Psoas muscle (tissue), 8 donors: Measurements from ENCODE around the gene GIGYF1. TPM values are rescaled to one million over a fixed set of nuclear protein-coding genes. Genes with fewer than 3 reads are reported as not detected.

Source experiments
- ATAC-seq, 4 donors: fragments of 200-7000 bp; cut with Tn5 transposase; one replicate each; pipeline ENCODE4 v1.9.1; 2020; ENCODE audit warnings: moderate library complexity in 3 of 4, mild to moderate bottlenecking in 2 of 4
- DNase-seq, 2 donors: peaks; one replicate each; pipeline ENCODE4 v3.0.0-alpha.2; 2020
- H3K27ac ChIP-seq: fragments of 200-600 bp; one replicate; pipeline ENCODE4 v1.8.0; 2022
- H3K27me3 ChIP-seq, 3 donors: fragments of 200-600 bp in 1 of 3; one replicate each; pipeline versions ENCODE4 v1.6.1 to v1.8.0; 2013 to 2022; ENCODE audit warnings: low read length in 2 of 3, mild to moderate bottlenecking in 2 of 3, moderate library complexity in 1 of 3; ENCODE audit not compliant: insufficient read depth in 3 of 3
- H3K36me3 ChIP-seq, 2 donors: fragments of 200-600 bp in 1 of 2; one replicate each; pipeline versions ENCODE4 v1.6.1 to v1.8.0; 2013 to 2022; ENCODE audit warnings: low read depth in 1 of 2, mild to moderate bottlenecking in 1 of 2, moderate library complexity in 1 of 2; ENCODE audit not compliant: insufficient read depth in 1 of 2
- H3K4me1 ChIP-seq: fragments of 200-600 bp; one replicate; pipeline ENCODE4 v1.8.0; 2022
- H3K4me3 ChIP-seq: fragments of 200-600 bp; one replicate; pipeline ENCODE4 v1.8.0; 2022; ENCODE audit warnings: mild to moderate bottlenecking
- H3K9me3 ChIP-seq: fragments of 200-600 bp; one replicate; pipeline ENCODE4 v1.8.0; 2022
- CTCF ChIP-seq: fragments of 200-600 bp; IDR thresholded peaks from one replicate; pipeline ENCODE4 v1.8.0; 2022; ENCODE audit warnings: antibody characterized with exemption
- WGBS, 3 donors: extraction: QIAGEN DNeasy Blood & Tissue Kit; methylation state at CpG; one replicate each; pipeline versions ENCODE4 v1.1.6 to v1.1.7; 2013; 5-methylcytosine and 5-hydroxymethylcytosine counted together
- intact Hi-C, 2 donors: fragments of 100-400 bp; cut with DNase I; formaldehyde crosslinking; loops; one replicate each; pipeline versions ENCODE4 v1.11.0 to v1.14.2; 2022
- polyA plus RNA-seq, 3 donors: library from polyadenylated mRNA; stranded (reverse); fragments of 200-250 nt; gene quantifications; one replicate each; pipeline ENCODE4 v1.2.3, GENCODE V29; 2013
- total RNA-seq, 4 donors: library from RNA; stranded (reverse); fragmentation: NEBNext Ultra II Directional in 2 of 4; extraction: Animal tissue kit (Norgen Biotek cat#: 25700) in 2 of 4; gene quantifications; one replicate each; pipeline versions ENCODE4 v1.2.1 to v1.2.4, GENCODE V29; 2021 to 2023
- donor health status: healthy with polysubstance abuse.
- donor health status: DM: no; HTN: no; CAD: no; lungs with moderate emphysema.
- donor health status: Bipolar disorder and iron deficiency.
- donor health status: healthy.
- donor health status: DM: yes; HTN: yes; CAD: no.
- donor health status: DM: no; HTN: no; CAD: no.
- donor health status: DM: no; HTN: no; CAD: no.
- donor health status: DM: yes; HTN: yes; CAD: no.

The GIGYF1 gene
- total and polyA plus RNA-seq, 7 donors = 9.9 to 39.1 (median 18.0) TPM

- peaks cover 3 to 86% of the 10 kb centered on the region in 2 donors for H3K36me3 ChIP-seq
- no peak for DNase-seq
- no peak overlapping the region for H3K4me3 ChIP-seq
- WGBS, 3 donors = 91 to 95% (median 92%) methylated on average over 16 to 17 of the region's 17 CpGs
- intact Hi-C loops = loop anchor here in 1 of 2 donors (5.0 kb wide), 1 partner anchor 108 kb away; no protein-coding TSS in a partner anchor
- no peak overlapping the region for H3K27ac ChIP-seq
- TF ChIP-seq CTCF = no peak
- no peaks in the 10 kb centered on the region for H3K9me3 ChIP-seq
- H3K4me1 ChIP-seq = peaks cover 20% of the 10 kb centered on the region
- no peak for ATAC-seq
- H3K27me3 ChIP-seq = no peaks in the 10 kb centered on the region
Measured at GRCh38 chr7:100685631-100686145, 8.4 kb downstream of the GIGYF1 start.

GRCh38 chr7:100685049-100685605 is 8.9 kb downstream of the GIGYF1 start:
- no peaks in the 10 kb centered on the region for H3K9me3 ChIP-seq
- H3K27ac ChIP-seq = no peak overlapping the region
- no peak overlapping the region for H3K4me3 ChIP-seq
- TF ChIP-seq CTCF = no peak
- WGBS, 3 donors = 89 to 94% (median 89%) methylated on average over 17 to 18 of the region's 18 CpGs
- H3K27me3 ChIP-seq = no peaks in the 10 kb centered on the region
- DNase-seq = no peak
- intact Hi-C loops = loop anchor here in 1 of 2 donors (5.0 kb wide), 1 partner anchor 108 kb away; no protein-coding TSS in a partner anchor
- H3K36me3 ChIP-seq = peaks cover 3 to 92% of the 10 kb centered on the region in 2 donors
- peaks cover 17% of the 10 kb centered on the region for H3K4me1 ChIP-seq
- no peak for ATAC-seq

DNA sequence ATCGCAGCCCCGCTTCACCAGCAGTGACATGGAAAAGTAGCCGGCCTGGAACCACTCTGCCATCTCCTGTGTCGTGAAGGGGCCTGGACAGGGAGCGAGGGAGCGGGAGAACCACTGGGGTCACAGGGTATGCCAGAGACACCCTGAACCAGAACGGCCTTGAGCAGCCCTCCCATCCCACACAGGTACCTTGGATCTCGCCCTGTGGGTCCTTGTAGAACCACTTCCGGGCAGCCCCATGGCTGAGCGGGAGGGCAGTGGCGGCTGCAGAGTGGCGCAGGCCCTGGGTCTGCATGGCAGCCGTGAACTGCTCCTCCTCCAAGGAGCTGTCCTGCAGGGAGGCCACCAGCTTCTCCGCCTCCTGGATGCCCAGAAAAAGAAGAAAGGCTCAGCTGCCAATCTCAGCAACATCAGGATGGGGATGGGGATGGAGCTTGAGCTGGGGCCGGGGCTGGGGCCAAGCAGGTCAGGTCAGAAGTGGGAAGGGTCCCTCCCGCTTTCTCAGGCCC is 9.5 kb downstream of the GIGYF1 start:
- DNase-seq = no peak
- no peak for ATAC-seq
- Histone ChIP-seq H3K27ac (no peak overlapping the region), H3K9me3 (no peaks in the 10 kb centered on the region), H3K4me1 (peaks cover 12% of the 10 kb centered on the region), H3K36me3 (peaks cover 3 to 96% of the 10 kb centered on the region in 2 donors), H3K4me3 (no peak overlapping the region), H3K27me3 (no peaks in the 10 kb centered on the region)
- 91 to 95% (median 94%) methylated on average over 16 of the region's 16 CpGs for whole genome bisulfite sequencing, 3 donors
- no peak for TF ChIP-seq CTCF
- intact Hi-C loops = loop anchor here in 1 of 2 donors (5.0 kb wide), 1 partner anchor 107 kb away; no protein-coding TSS in a partner anchor

DNA sequence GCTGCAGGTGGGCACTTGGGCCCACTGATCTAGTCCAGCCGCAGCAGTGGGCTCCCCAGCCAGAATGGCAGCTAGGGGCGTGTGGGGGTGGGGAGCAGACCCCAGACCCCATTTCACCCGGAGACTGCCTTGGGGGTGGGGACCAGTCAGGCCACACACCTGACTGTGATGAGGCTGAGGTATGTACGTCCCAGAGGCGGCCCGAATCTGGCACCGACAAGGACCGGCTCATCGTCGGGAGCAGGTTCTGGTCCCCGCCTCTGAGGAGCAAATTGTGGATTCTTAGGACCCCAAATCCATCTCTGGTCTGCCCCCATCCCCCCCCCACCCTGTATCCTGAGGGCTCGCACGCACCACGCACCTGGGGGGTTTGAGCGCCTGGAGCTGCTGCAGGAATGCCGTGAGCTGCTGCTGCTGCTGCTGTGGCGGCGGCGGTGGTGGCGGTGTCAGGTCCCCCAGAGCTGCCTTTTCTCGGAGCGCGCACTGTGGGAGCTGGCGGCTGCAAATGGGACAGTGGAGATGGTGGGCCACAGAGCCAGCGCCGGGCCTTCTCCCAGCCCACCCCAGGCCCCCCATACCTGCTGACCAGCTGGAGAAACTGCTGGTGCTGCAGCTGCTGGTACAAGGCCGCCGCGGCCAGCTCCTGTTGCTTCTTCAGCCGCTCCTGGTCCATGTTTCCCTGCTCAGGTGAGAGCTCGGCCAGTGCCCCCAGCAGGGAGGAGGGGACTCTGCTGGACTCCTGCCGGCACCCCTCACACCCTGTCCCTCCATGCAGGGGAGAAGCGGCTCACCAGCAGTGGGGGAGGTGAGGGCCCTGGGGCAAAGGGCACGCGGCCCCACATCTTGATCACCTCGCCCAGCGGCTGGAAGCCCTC is 10.2 kb downstream of the GIGYF1 start:
- DNase-seq = no peak

More for the DNA sequence above, 10.2 kb downstream of the GIGYF1 start:
- WGBS, 3 donors = 92 to 94% (median 93%) methylated on average over 27 to 37 of the region's 37 CpGs
- no peak for TF ChIP-seq CTCF
- H3K4me3 ChIP-seq = no peak overlapping the region
- ATAC-seq = no peak
- H3K9me3 ChIP-seq = no peaks in the 10 kb centered on the region
- peaks cover 5% of the 10 kb centered on the region for H3K4me1 ChIP-seq
- no peak overlapping the region for H3K27ac ChIP-seq
- no peaks in the 10 kb centered on the region for H3K27me3 ChIP-seq
- intact Hi-C loops = no loop called here
- H3K36me3 ChIP-seq = peaks cover 3 to 98% of the 10 kb centered on the region in 2 donors
